Stimulated activated naive CD4-positive, alpha-beta T cell treated with Interleukin-2 at 50 U/mL for 16 hours (primary cell): Measurements from ENCODE around the gene CREB3L2.
"Not testable (repeated sequence)": the region's sequence is repeated elsewhere in the genome, so short reads cannot be mapped to it uniquely, and the experiment has no call there.

Experiments used
- DNase-seq: peaks from one replicate; lab custom pipeline; 2025; lab: John Stamatoyannopoulos, UW

The CREB3L2 gene

GRCh38 chr7:138001529-138002095 is at the start of gene CREB3L2:
CREB3L2 (minus strand) TSS chr7:138002086; CDS start chr7:138001705, 381 bp downstream.
- DNase-seq = peak; percentile 74

GRCh38 chr7:138049505-138050116 is 47.7 kb upstream of the CREB3L2 start:
- no peak for DNase-seq

- no peak for DNase-seq
These were observed 46.0 kb upstream of the CREB3L2 start for GRCh38 chr7:138047907-138048306.

DNA sequence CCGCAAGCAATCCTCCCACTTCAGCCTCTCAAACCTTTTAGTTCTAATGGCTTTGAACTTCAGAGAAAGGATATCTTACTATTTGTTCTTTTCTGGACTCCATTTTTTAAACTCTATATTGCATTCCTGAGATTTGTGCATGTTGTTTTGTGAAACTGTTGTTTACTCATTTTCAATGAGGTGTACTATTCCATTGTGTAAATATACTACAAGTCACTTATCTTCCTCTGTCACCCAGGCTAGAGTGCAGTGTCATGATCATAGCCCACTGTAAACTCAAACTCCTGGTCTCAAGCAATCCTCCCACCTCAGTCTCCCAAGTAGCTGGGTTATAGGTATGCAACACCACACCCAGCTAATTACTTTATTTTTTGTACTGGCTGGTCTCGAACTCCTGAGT is 43.0 kb upstream of the CREB3L2 start:
- no peak for DNase-seq

DNA sequence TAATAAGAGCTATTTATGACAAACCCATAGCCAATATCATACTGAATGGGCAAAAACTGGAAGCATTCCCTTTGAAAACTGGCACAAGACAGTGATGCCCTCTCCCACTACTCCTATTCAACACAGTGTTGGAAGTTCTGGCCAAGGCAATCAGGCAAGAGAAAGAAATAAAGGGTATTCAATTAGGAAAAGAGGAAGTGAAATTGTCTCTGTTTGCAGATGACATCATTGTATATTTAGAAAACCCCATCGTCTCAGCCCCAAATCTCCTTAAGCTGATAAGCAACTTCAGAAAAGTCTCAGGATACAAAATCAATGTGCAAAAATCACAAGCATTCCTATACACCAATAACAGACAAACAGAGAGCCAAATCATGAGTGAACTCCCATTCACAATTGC is 38.2 kb upstream of the CREB3L2 start:
- DNase-seq = not testable (repeated sequence)

DNA sequence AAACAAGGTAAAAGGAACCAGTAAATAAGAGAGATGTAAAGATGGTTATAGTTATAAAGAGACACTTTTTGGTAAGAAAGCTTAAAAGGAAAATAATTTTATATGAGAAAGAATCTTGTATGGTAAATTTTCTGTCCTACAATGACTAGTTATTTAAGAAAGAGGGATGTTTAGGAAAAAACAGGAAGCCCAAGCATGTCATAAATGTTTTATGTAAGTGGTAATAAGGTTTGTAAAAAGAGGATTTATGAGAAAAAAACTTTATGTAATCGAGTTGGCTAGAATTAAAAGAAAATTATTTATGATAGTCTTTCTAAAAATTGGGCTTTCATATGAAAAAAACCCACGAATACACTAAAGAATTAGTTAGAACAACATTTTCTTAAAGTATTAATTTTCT is 34.2 kb upstream of the CREB3L2 start:
- DNase-seq = no peak

DNA sequence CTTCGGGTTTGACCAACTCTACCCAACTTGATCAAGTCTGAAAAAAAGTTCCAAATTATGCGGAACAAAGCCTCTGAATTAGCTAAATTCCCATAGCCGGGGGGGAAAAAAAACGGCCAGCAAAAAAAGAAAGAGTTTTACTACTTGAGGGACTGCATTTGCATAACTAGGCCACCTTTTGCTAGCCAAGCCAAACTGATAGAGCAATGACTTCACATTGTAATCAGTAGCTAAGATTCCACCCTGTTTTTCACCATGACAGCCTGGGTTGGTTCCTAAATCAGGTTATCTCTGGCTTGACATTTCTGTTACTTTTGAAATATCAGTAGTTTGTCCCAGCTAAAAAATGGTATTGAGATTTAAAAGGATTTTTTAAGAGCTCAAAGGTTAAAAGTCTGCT is 31.4 kb upstream of the CREB3L2 start:
- no peak for DNase-seq

DNA sequence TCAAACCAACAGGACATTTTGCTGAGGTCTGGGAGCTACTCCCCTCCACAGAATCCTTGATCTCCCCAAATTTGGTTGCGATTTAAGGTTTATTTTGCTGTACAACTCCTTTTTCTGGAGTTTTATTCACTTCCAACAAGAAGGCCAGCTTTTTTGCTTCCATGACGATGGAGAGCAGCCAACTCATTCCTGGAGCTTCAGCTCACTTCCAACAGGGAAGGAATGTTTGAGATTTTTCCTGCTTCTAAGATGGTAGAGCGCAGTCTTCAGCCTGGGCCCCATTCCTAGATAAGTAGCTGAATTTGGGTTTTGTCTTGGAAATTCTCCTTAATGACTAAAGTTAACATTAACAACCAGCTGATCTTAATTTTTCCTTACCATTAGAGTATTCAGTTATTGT is 30.9 kb upstream of the CREB3L2 start:
- DNase-seq = no peak

DNA sequence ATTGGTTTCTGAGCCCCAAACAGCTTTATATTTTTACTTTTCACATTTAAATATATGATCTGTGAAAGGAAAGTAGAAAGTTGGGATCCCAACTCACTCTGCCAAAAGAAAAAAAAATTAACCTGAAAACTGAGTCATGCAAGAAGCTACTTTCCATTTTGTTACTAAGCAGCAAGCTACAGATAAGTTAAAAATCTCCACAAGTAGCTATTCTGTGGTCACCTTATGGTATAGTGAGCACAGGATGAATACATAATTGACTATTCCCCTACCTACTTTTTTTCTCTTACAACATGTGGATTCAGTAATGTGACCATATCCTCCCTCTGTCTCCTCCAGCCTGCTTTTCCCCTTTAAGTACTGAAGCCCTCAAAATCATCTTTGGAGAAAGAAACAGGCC is 30.3 kb upstream of the CREB3L2 start:
- no peak for DNase-seq

GRCh38 chr7:138030679-138031351 is 28.9 kb upstream of the CREB3L2 start:
- no peak for DNase-seq

- DNase-seq = no peak
These were observed 28.1 kb upstream of the CREB3L2 start for GRCh38 chr7:138029941-138030340.

- no peak for DNase-seq
These were observed 27.2 kb upstream of the CREB3L2 start for GRCh38 chr7:138029126-138029525.

DNA sequence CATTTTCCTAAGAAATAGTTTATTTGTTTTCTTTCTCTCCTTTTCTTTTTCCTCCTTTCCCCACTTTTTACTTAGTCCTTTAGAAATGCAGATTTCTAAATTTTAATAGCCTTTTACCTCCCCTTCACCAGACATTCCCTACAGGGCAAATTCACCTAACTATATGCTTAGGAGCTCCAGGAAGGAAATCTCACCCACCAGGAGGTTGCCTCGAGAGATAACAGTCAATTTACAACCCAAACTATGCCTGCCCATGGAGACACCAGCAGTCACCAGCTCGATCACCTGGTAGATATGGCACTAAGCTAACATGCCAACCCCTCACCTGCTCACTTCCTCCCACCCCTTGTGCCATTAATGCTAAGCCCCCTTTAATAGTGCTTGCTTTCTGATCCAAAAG is 25.2 kb upstream of the CREB3L2 start:
- no peak for DNase-seq

DNA sequence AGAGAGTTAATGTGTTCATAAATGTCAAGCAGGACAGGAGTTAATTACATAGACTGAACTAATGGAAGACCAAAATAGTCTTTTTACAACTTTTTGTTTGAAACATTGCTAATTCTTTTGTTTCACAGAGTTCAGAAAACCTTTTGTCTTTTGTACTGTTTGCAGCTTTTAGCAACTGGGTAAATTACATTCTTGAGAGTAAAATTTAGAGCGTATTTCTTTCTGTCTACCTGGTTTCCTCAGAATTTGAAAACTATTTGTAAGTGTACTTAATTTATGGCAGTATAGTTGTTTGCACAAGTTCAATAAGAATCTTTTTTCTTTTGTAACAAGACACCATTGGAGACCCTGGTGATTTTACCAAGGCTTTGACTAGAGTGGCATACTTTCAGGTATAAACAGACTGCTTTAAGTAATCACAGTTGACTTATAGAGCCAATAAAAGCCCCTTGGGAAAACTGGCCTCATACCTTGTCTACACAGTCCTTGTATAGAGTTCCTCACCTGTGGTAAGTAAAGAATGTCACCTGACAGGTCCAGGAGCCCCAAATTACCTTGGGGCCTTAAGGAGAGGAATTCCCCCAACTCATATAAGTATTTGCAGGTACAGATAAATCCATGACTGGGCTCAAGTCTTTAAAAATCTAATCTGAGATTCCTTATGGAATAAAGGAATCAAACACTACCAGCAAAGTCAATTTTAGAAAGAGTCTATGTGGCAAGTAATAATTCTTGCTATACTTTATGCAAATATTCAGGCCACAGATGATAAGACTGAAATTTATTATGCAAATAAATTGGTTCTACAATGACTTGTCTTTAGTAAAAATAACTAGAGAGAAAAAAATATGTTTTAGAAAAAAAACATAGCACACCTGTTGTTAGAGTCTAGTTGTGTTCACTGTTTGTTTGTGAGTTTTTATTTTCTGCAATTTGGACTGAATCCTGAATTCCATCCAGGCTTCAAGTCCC is 23.6 kb upstream of the CREB3L2 start:
- no peak for DNase-seq

DNA sequence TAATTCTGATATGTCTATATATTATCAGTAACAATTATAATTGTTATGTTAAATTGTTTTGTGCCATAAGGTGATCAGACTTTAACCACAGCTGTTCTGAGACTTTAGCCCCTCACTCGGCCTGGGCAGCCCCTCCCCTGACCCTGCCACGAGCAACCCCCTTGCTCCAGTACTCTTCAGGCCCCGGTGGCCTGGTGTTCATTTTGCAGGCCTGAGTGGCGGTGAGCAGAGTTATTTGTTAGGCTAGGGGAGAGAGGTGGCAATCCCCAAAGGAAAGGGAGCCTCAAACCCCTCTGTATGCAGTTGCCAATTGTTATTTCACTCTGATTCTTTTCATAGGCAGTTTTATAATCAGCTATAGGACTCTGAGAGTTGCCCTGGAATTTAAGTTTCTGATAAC is 22.9 kb upstream of the CREB3L2 start:
- DNase-seq = no peak

DNA sequence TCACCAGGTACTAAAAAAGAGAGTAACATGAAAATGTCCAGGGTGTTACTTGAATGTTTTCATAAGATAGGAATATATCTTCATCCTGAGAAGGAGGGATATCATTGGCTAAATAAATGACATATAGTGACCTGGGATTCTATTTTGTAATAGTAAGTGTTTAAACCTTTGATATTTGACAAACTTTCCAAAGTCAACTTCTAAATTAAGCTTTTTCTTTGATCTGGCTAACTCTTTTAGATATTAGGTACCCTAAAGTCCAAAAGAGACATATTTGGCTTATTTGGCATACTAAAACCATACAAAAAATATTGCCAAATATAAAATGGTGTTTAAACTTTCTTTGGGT is 22.4 kb upstream of the CREB3L2 start:
- DNase-seq = no peak

DNA sequence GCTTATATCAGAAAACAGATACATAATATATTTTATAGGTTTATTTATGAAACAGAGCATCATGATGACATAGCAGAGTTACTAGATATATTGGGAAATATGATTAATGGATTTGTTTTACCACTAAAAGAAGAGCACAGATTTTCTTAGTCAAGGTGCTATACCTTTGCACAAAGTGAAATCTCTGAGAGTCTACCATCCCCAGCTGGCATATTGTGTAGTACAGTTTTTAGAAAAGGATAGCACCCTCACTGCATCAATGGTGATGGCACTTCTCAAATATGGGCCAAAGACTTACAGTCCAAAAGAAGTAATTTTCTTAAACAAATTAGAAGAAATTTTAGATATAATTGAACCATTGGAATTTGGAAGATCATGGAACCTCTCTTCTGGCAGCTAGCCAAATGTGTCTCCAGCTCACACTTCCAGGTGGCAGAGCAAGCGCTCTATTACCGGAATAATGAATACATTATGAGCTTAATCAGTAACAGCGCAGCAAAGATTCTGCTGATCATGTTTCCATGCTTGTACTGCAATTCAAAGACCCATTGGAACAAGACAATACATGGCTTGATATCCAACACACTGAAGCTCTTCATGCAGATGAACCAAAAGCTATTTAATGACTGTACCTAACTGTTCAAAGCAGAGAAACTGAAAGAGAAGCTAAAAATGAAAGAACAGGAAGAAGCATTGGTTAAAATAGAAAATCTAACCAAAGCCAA is 21.9 kb upstream of the CREB3L2 start:
- DNase-seq = no peak

GRCh38 chr7:138021889-138022288 is 20.0 kb upstream of the CREB3L2 start:
- no peak for DNase-seq

DNA sequence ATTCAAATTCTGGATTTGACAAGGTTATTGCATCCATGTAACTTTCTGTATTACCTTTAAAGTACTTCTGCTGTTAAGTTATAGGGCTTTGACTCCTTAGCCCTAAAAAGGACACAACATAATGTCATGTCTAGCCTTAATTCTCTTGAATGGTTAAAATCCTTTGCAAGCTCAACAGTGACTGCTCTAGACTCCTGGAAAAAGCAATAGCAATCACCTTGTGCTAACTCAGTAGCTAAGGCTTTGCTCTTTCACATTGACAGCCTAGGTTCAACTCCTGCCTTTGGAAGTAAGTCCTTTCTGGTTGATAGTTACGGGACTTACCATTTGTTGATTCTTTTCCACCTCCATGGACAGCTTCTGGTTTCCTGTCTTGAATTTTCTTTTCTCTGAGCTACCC is 16.1 kb upstream of the CREB3L2 start:
- no peak for DNase-seq

- DNase-seq = no peak
These were observed 13.2 kb upstream of the CREB3L2 start for GRCh38 chr7:138015096-138015495.

DNA sequence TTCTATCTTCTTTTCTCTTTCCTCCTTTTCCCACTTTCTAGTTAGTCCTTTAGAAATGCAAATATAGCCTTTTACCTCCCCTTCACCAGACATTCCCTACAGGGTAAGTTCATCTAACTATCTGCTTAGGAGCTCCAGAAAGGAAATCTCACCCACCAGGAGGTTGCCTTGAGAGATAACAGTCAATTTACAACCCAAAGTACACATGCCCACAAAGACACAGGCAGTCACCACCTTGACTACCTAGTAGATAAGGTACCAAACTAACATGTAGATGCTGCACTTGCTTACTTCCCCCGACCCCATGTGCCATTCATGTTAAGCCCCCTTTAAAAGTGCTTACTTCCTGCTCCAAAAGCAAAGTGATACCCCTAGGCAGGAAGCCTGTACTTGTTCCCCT is 12.8 kb upstream of the CREB3L2 start:
- DNase-seq = no peak

DNA sequence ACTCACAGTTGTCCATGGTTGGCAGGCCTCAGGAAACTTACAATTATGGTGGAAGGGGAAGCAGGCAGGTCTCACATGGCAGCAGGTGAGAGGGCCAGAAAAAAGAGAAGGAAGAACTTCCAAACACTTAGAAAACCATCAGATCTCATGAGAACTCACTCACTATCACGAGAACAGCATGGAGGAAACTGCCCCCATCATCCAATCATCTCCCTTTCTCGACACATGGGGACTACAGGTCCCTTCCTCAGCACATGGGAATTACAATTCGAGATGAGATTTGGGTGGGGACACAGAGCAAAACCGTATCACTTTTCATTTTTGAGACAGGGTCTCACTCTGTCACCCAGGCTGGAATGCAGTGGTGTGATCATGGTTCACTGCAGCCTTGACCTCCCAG is 12.3 kb upstream of the CREB3L2 start:
- DNase-seq = not testable (repeated sequence)
